Activated T-helper 1 cell treated with anti-CD3 and anti-CD28 coated beads, Interleukin-2, amount 50 U/mL, for 16 hours (primary cell): Measurements from ENCODE around the gene TRIP13.
"Not testable (repeated sequence)": the region's sequence is repeated elsewhere in the genome, so short reads cannot be mapped to it uniquely, and the experiment has no call there.

Experiments
- DNase-seq, 2 donors: peaks; one replicate each; pipeline ENCODE4 v3.0.0-alpha.2; 2020; ENCODE audit warnings: low read depth in 1 of 2, low spot score in 1 of 2

TRIP13 gene

GRCh38 chr5:918717-919116 is 26.0 kb downstream of the TRIP13 start:
- DNase-seq = not testable (repeated sequence)

GRCh38 chr5:919356-920000 is 26.8 kb downstream of the TRIP13 start:
- no peak for DNase-seq

GRCh38 chr5:920321-920720 is 27.6 kb downstream of the TRIP13 start:
- DNase-seq = no peak

- DNase-seq = no peak
Observed at GRCh38 chr5:921456-922435, 29.1 kb downstream of the TRIP13 start.

- DNase-seq = no peak
Observed at GRCh38 chr5:922436-923280, 30.0 kb downstream of the TRIP13 start.

- DNase-seq = peak; percentile 30 to 47
Observed at GRCh38 chr5:923281-923873, 30.7 kb downstream of the TRIP13 start.

GRCh38 chr5:926417-927171 is 33.9 kb downstream of the TRIP13 start:
- DNase-seq = no peak

- DNase-seq = no peak
Observed at GRCh38 chr5:927172-928015, 34.7 kb downstream of the TRIP13 start.

GRCh38 chr5:929182-929581 is 36.5 kb downstream of the TRIP13 start:
- DNase-seq = not testable (repeated sequence)

GRCh38 chr5:929596-929995 is 36.9 kb downstream of the TRIP13 start:
- no peak for DNase-seq

- no peak for DNase-seq
Observed at GRCh38 chr5:930866-931265, 38.2 kb downstream of the TRIP13 start.

- no peak for DNase-seq
Observed at GRCh38 chr5:931570-932145, 39.0 kb downstream of the TRIP13 start.

- DNase-seq = no peak
Observed at GRCh38 chr5:932151-932627, 39.5 kb downstream of the TRIP13 start.

- no peak for DNase-seq
Observed at GRCh38 chr5:932628-933250, 40.1 kb downstream of the TRIP13 start.

GRCh38 chr5:933251-933861 is 40.7 kb downstream of the TRIP13 start:
- no peak for DNase-seq

GRCh38 chr5:933951-934350 is 41.3 kb downstream of the TRIP13 start:
- not testable (repeated sequence) for DNase-seq

- DNase-seq = not testable (repeated sequence)
Observed at GRCh38 chr5:934381-934967, 41.8 kb downstream of the TRIP13 start.
